WTC11 (cell line): ENCODE measurements around the gene LDLR. TPM values are rescaled to one million over a fixed set of nuclear protein-coding genes. Genes with fewer than 3 reads are reported as not detected.

Experiments
- ATAC-seq: fragments of 200-7000 bp; cut with Tn5 transposase; 2 replicates; pipeline ENCODE4 v1.10.0; 2021; ENCODE audit warnings: mild to moderate bottlenecking, moderate library complexity
- CTCF ChIA-PET: fragments of 300-600 bp; sonication (Branson Sonifier 250); formaldehyde crosslinking; loops from one replicate; lab custom pipeline; 2021; ENCODE audit warnings: antibody characterized with exemption; lab: Charles Lee
- POLR2A ChIA-PET: fragments of 350-600 bp; sonication (Branson Sonifier 250); formaldehyde crosslinking; loops from one replicate; lab custom pipeline; 2021; ENCODE audit warnings: antibody characterized with exemption; lab: Charles Lee
- DNase-seq: peaks from one replicate; pipeline ENCODE4 v3.0.0; 2021; ENCODE audit warnings: low spot score
- H3K27ac Mint-ChIP-seq: 2 replicates; pipeline ENCODE4 v1.8.0; 2021; ENCODE audit warnings: mixed read lengths
- H3K27me3 Mint-ChIP-seq: 2 replicates; pipeline ENCODE4 v1.8.0; 2021; ENCODE audit warnings: low read depth, mild to moderate bottlenecking, moderate library complexity, mixed read lengths
- H3K36me3 Mint-ChIP-seq: 2 replicates; pipeline ENCODE4 v1.8.0; 2021; ENCODE audit warnings: mixed read lengths
- H3K4me1 Mint-ChIP-seq: 2 replicates; pipeline ENCODE4 v1.8.0; 2022; ENCODE audit warnings: mixed read lengths
- H3K4me3 Mint-ChIP-seq: 2 replicates; pipeline ENCODE4 v1.8.0; 2021; ENCODE audit warnings: mild to moderate bottlenecking, moderate library complexity, mixed read lengths
- H3K9me3 Mint-ChIP-seq: 2 replicates; pipeline ENCODE4 v1.8.0; 2021; ENCODE audit warnings: mixed read lengths
- ATF6 ChIP-seq: sonication (generic); formaldehyde crosslinking; IDR thresholded peaks from 2 replicates; pipeline ENCODE4 v1.8.1; 2023; ENCODE audit warnings: mild to moderate bottlenecking, missing genetic modification reagents
- CTCF ChIP-seq: fragments of 200-600 bp; IDR thresholded peaks from 2 replicates; pipeline ENCODE4 v1.8.0; 2022; ENCODE audit warnings: antibody characterized with exemption
- ELF4 ChIP-seq: sonication (generic); formaldehyde crosslinking; IDR thresholded peaks from 2 replicates; pipeline ENCODE4 v1.8.1; 2022; ENCODE audit warnings: low read depth, mild to moderate bottlenecking, moderate library complexity, missing genetic modification reagents
- FOXK1 ChIP-seq: sonication (generic); formaldehyde crosslinking; IDR thresholded peaks from 2 replicates; pipeline ENCODE4 v1.8.0; 2022; ENCODE audit warnings: mild to moderate bottlenecking, moderate library complexity, missing genetic modification reagents
- FOXP1 ChIP-seq: sonication (generic); formaldehyde crosslinking; IDR thresholded peaks from 2 replicates; pipeline ENCODE4 v1.8.0; 2022; ENCODE audit warnings: missing genetic modification reagents, mild to moderate bottlenecking, moderate library complexity, borderline replicate concordance
- GTF2I ChIP-seq: fragments of 250-450 bp; sonication (Bioruptor Pico); conservative IDR thresholded peaks from 2 replicates; pipeline ENCODE4 v1.4.0; 2021; ENCODE audit warnings: mild to moderate bottlenecking
- KAT7 ChIP-seq: sonication (generic); formaldehyde crosslinking; IDR thresholded peaks from 2 replicates; pipeline ENCODE4 v1.8.1; 2023; ENCODE audit warnings: missing genetic modification reagents, mild to moderate bottlenecking, borderline replicate concordance
- MLX ChIP-seq: sonication (generic); formaldehyde crosslinking; IDR thresholded peaks from 2 replicates; pipeline ENCODE4 v1.8.1; 2023; ENCODE audit warnings: mild to moderate bottlenecking, missing genetic modification reagents, moderate library complexity
- MYBL2 ChIP-seq: sonication (generic); formaldehyde crosslinking; IDR thresholded peaks from 2 replicates; pipeline ENCODE4 v1.8.1; 2023; ENCODE audit warnings: mild to moderate bottlenecking, moderate library complexity, missing genetic modification reagents
- NFE2L1 ChIP-seq: sonication (generic); formaldehyde crosslinking; IDR thresholded peaks from 2 replicates; pipeline ENCODE4 v1.8.1; 2023; ENCODE audit warnings: missing genetic modification reagents
- OVOL2 ChIP-seq: fragments of 250-450 bp; sonication (Bioruptor Pico); IDR thresholded peaks from 2 replicates; pipeline ENCODE4 v1.9.0; 2021; ENCODE audit warnings: mild to moderate bottlenecking, borderline replicate concordance
- SMAD3 ChIP-seq: sonication (generic); formaldehyde crosslinking; IDR thresholded peaks from 2 replicates; pipeline ENCODE4 v1.8.0; 2022; ENCODE audit warnings: missing genetic modification reagents, mild to moderate bottlenecking, borderline replicate concordance
- TEAD4 ChIP-seq: sonication (generic); formaldehyde crosslinking; IDR thresholded peaks from 2 replicates; pipeline ENCODE4 v1.8.0; 2022; ENCODE audit warnings: mild to moderate bottlenecking, missing genetic modification reagents
- ZBTB21 ChIP-seq: sonication (generic); formaldehyde crosslinking; IDR thresholded peaks from 2 replicates; pipeline ENCODE4 v1.8.1; 2023; ENCODE audit warnings: mild to moderate bottlenecking, missing genetic modification reagents, borderline replicate concordance
- ZNF423 ChIP-seq: fragments of 250-450 bp; sonication (Bioruptor Pico); IDR thresholded peaks from 2 replicates; pipeline ENCODE4 v2.1.2; 2022; ENCODE audit warnings: mild to moderate bottlenecking, moderate library complexity
- ZNF425 ChIP-seq: fragments of 250-450 bp; sonication (Bioruptor Pico); conservative IDR thresholded peaks from 2 replicates; pipeline ENCODE4 v1.9.0; 2021; ENCODE audit warnings: mild to moderate bottlenecking
- total RNA-seq: library from RNA; stranded (reverse); gene quantifications from 3 replicates; pipeline ENCODE4 v1.2.3, GENCODE V29; 2021
- TF ChIP-seq, protein P1 (sequence below): fragments of 250-450 bp; sonication (Bioruptor Pico); IDR thresholded peaks from 2 replicates; pipeline ENCODE4 v2.1.2; 2022; ENCODE audit warnings: mild to moderate bottlenecking, moderate library complexity
- TF ChIP-seq, protein P2 (sequence below): fragments of 250-450 bp; sonication (Bioruptor Pico); IDR thresholded peaks from 2 replicates; pipeline ENCODE4 v1.9.0; 2021; ENCODE audit warnings: mild to moderate bottlenecking

The LDLR gene
- total RNA-seq, 1 experiment from 2014 or later: 98.9 TPM

DNA sequence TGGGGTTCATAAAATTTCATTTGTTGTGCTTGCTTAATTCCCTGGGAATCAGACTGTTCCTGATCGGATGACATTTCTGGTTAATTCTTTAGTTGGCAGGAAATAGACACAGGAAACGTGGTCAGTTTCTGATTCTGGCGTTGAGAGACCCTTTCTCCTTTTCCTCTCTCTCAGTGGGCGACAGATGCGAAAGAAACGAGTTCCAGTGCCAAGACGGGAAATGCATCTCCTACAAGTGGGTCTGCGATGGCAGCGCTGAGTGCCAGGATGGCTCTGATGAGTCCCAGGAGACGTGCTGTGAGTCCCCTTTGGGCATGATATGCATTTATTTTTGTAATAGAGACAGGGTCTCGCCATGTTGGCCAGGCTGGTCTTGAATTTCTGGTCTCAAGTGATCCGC, 10.8 kb downstream of the LDLR start:
- ChIA-PET POLR2A (interaction anchor here (0.6 kb wide), 1 partner anchor 88 kb away, joined by 3 read pairs; no protein-coding TSS in a partner anchor), CTCF (interaction anchor here (0.5 to 0.9 kb wide), 3 partner anchors 53 to 264 kb away, joined by 3 to 4 read pairs (median 3); partner anchors contain the start of gene TMED1)
- ATAC-seq: no peak
- no peak for DNase-seq
- no peak overlapping the region for H3K4me3 Mint-ChIP-seq
- TF ChIP-seq, protein P1, sequence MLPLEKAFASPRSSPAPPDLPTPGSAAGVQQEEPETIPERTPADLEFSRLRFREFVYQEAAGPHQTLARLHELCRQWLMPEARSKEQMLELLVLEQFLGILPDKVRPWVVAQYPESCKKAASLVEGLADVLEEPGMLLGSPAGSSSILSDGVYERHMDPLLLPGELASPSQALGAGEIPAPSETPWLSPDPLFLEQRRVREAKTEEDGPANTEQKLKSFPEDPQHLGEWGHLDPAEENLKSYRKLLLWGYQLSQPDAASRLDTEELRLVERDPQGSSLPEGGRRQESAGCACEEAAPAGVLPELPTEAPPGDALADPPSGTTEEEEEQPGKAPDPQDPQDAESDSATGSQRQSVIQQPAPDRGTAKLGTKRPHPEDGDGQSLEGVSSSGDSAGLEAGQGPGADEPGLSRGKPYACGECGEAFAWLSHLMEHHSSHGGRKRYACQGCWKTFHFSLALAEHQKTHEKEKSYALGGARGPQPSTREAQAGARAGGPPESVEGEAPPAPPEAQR (CRISPR knock-in tag): no peak
- TF ChIP-seq CTCF (no peak), GTF2I (no peak), NFE2L1 (CRISPR knock-in tag) (no peak), ATF6 (CRISPR knock-in tag) (no peak)
- peak overlapping the region; percentile 92 for H3K27ac Mint-ChIP-seq
- H3K36me3 Mint-ChIP-seq: peaks cover 77% of the 10 kb centered on the region
- no peaks in the 10 kb centered on the region for H3K27me3 Mint-ChIP-seq
- H3K9me3 Mint-ChIP-seq: no peaks in the 10 kb centered on the region
- H3K4me1 Mint-ChIP-seq: peaks cover 13% of the 10 kb centered on the region

DNA sequence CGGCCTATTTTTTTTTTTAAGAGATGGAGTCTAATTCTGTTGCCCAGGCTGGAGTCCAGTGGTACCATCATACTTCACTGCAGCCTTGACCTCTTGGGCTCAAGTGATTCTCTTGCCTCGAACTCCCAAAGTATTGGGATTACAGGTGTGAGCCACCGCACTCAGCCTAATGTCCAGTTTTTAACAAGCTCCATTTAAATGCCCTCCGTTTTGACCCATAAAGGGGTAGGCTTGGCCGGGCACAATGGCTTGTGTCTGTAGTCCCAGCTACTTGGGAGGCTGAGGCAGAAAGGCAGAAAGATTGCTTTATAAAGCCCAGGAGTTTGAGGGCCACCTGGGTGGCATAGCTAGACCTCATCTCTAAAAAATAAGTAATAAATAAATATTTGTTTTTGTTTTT, 11.8 kb downstream of the LDLR start:
- no peak for ATAC-seq
- no peaks in the 10 kb centered on the region for H3K9me3 Mint-ChIP-seq
- no peak overlapping the region for H3K4me3 Mint-ChIP-seq
- H3K27ac Mint-ChIP-seq: no peak overlapping the region
- H3K4me1 Mint-ChIP-seq: peaks cover 6% of the 10 kb centered on the region
- H3K36me3 Mint-ChIP-seq: peaks cover 77% of the 10 kb centered on the region
- TF ChIP-seq FOXK1 (CRISPR knock-in tag) (no peak), SMAD3 (CRISPR knock-in tag) (no peak), ZNF423 (CRISPR knock-in tag) (no peak), KAT7 (CRISPR knock-in tag) (no peak)
- no peak for DNase-seq
- CTCF ChIA-PET: interaction anchor here (0.9 kb wide), 1 partner anchor 160 kb away, joined by 4 read pairs; no protein-coding TSS in a partner anchor
- no peaks in the 10 kb centered on the region for H3K27me3 Mint-ChIP-seq
- POLR2A ChIA-PET: no interaction called here

GRCh38 chr19:11102944-11103343, 13.7 kb downstream of the LDLR start:
- no peaks in the 10 kb centered on the region for H3K9me3 Mint-ChIP-seq
- ATAC-seq (no peak), DNase-seq (no peak)
- no peaks in the 10 kb centered on the region for H3K4me1 Mint-ChIP-seq
- no peak overlapping the region for H3K4me3 Mint-ChIP-seq
- POLR2A ChIA-PET: interaction anchor here (0.5 kb wide), 1 partner anchor 155 kb away, joined by 8 read pairs; no protein-coding TSS in a partner anchor
- H3K27ac Mint-ChIP-seq: 0 out of 2 replicates have a peak overlapping the region, but pooled peaks have one; percentile 45
- no peaks in the 10 kb centered on the region for H3K27me3 Mint-ChIP-seq
- H3K36me3 Mint-ChIP-seq: peaks cover 81% of the 10 kb centered on the region
- CTCF ChIA-PET: no interaction called here
- TF ChIP-seq FOXP1 (no peak), ELF4 (CRISPR knock-in tag) (no peak), ZBTB21 (no peak), ZNF425 (CRISPR knock-in tag) (no peak), TEAD4 (CRISPR knock-in tag) (no peak), OVOL2 (no peak), MYBL2 (no peak), MLX (CRISPR knock-in tag) (no peak)
- TF ChIP-seq, protein P2, sequence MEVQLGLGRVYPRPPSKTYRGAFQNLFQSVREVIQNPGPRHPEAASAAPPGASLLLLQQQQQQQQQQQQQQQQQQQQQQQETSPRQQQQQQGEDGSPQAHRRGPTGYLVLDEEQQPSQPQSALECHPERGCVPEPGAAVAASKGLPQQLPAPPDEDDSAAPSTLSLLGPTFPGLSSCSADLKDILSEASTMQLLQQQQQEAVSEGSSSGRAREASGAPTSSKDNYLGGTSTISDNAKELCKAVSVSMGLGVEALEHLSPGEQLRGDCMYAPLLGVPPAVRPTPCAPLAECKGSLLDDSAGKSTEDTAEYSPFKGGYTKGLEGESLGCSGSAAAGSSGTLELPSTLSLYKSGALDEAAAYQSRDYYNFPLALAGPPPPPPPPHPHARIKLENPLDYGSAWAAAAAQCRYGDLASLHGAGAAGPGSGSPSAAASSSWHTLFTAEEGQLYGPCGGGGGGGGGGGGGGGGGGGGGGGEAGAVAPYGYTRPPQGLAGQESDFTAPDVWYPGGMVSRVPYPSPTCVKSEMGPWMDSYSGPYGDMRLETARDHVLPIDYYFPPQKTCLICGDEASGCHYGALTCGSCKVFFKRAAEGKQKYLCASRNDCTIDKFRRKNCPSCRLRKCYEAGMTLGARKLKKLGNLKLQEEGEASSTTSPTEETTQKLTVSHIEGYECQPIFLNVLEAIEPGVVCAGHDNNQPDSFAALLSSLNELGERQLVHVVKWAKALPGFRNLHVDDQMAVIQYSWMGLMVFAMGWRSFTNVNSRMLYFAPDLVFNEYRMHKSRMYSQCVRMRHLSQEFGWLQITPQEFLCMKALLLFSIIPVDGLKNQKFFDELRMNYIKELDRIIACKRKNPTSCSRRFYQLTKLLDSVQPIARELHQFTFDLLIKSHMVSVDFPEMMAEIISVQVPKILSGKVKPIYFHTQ (CRISPR knock-in tag): no peak
